HG02623 (cell line): ENCODE measurements around the gene CFAP69.
"Not testable (repeated sequence)": the region's sequence is repeated elsewhere in the genome, so short reads cannot be mapped to it uniquely, and the experiment has no call there.

Experiments
- ATAC-seq: cut with Tn5 transposase; IDR thresholded peaks from one replicate; pipeline ENCODE4 v1.9.1; 2021; ENCODE audit warnings: moderate library complexity; ENCODE audit not compliant: unreplicated experiment

CFAP69 gene

DNA sequence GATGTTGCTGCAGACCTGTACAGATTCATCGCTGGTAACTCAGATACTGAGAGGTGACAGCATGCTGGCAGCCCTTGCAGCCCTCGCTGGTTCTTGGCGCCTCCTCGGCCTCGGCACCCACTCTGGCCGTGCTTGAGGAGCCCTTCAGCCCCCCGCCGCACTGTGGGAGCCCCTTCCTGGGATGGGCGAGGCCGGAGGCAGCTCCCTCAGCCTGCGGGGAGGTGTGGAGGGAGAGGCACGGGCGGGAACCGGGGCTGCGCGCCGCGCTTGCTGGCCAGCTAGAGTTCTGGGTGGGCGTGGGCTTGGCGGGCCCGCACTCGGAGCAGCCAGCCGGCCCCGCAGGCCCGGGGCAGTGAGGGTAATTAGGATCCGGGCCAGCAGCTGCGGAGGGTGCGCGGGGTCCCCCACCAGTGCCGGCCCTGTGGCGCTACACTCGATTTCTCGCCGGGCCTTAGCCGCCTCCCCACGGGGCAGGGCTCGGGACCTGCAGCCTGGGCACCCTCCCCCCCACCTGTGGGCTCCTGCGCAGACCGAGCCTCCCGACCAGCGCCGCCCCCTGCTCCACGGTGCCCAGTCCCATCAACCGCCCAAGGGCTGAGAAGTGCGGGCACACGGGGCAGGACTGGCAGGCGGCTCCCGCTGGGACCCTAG lies 89.3 kb downstream of the CFAP69 start:
- ATAC-seq, result no peak

DNA sequence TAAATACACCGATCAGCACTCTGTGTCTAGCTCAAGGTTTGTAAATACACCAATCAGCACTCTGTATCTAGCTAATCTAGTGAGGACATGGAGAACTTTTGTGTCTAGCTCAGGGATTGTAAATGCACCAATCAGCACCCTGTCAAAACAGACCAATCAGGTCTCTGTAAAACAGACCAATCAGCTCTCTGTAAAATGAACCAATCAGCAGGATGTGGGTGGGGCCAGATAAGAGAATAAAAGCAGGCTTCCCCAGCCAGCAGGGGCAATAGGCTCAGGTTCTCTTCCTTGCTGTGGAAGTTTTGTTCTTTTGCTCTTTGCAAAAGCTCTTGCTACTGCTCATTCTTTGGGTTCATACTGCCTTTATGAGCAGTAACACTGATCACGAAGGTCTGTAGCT lies 90.0 kb downstream of the CFAP69 start:
- not testable (repeated sequence) for ATAC-seq

DNA sequence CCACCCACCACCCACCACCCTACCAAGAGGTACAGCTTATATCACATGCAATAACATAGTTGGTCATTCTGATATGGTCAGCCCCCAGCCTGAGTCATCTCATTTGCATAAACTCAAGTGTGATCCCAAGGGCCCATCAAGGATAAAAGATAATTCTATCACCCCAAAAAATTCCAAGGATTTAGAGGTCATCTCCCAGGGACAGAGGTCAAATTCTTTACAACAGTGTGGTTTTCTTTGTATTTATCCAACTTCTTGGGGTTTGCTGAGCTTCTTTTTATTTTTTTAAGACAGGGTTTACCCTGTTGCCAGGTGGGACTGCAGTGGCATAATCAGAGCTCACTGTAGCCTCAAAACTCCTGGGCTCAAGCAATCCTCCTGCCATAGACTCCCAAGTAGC lies 92.1 kb downstream of the CFAP69 start:
- no peak for ATAC-seq

DNA sequence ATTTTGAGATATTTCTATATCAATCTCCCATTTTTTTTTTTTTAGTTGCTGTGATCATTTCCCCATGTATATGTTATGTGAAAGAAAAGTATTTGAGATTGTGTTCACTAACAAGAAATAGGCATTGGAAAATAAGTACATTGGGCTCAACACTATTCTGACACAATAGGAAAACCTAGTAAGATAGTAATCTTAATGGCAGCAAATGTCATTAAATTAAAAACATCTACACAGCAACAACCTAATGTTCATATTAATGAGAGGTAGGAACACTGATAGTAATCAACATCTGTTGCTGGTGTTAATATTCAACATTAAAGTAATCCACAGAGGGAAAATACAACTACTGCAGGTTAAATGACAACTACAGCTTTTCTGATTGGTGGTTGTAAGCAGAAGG lies 100.0 kb downstream of the CFAP69 start:
- ATAC-seq, result no peak

DNA sequence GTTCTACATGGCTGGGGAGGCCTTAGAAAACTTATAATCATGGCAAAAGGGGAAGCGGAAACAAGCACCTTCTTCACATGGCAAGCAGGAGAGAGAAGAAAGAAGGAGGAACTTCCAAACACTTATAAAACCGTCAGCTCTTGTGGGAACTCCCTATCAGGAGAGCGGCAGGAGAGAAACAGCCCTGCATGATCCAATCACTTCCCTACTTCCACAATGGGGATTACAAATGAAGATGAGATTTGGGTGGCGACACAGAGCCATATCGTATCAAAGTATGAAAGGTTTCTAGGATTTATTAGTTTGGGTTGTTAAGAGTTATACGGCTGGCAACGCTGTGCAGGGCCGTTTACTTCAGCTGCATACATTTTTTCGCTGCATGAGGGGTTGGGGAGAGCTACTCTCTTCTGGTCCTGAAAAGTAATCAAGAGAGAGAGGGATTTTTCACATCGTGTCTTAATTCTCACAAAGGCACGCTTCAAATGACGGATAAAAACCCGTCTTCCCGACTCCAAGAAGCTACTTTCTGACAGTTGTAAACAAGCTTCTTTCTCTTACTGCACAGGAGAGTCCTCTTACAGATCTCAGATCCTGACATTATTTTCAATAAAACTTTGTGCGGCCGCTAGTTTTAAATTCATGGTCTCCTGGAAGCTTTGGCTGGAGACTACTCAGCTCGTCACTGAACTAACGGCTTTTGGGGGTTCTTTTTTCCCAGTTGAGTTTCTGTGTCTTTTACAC lies 100.8 kb downstream of the CFAP69 start:
- ATAC-seq, result peak; percentile 12

DNA sequence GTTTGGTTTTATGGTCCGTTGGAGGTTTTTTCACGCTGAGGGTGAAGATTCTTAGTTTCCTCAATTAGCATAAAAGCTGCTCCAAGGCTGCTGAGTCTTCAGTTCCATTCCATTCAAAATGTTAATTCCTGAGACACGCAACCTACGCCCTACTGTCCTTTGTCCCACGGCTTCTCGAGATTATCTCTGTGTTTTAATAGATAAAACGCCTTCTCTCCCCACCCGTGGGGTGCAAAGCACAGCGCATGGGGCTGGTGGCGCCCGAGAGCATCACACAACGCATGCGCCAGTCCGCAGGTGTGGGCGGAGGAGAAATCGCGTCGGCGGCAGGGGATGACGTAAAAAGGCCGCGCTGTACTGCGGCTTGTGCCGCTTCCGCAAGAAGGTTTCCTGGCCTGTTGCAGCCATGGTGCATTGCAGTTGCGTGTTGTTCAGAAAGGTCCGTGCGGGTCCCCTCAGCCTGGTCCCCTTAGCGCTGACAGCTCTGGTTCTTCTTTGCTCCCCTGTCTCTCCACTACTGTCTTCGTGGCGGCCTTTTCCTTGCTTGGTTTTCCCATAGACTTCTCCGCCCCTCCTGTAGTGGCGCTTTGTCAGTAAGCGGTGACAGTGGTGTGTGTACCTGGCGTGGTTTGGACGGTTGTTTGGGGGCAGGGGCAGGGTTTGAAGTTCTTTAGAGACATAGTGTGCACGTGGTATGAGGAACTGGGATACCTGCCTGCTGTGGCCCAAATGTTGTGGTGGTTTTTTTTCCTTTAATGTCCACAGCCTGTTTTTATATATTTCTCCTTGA lies 101.6 kb downstream of the CFAP69 start, which contains the start of gene GTPBP10:
TSS of gene GTPBP10 (plus strand) at position 381 of the 790 bp plus-strand sequence. CDS start at position 407, 26 bp downstream.
- ATAC-seq, result peak; percentile 94

DNA sequence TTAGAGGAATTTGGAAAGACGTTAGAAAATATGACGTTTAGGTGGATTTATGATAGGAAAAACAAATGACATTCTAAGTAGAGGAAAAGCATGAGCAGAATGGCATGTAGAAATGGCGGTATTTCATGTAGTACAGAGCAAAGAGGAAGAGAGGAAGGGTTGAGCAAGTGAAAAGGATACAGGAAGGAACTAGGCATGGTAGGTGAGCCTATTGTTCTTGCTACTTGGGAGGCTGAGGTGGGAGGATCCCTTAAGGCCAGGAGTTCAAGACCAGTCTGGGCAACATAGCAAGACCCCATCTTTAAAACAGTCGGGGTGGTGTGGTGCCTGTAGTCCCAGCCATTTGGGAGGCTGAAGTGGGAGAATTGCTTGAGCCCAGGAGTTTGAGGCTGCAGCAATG lies 102.8 kb downstream of the CFAP69 start:
- no peak for ATAC-seq

DNA sequence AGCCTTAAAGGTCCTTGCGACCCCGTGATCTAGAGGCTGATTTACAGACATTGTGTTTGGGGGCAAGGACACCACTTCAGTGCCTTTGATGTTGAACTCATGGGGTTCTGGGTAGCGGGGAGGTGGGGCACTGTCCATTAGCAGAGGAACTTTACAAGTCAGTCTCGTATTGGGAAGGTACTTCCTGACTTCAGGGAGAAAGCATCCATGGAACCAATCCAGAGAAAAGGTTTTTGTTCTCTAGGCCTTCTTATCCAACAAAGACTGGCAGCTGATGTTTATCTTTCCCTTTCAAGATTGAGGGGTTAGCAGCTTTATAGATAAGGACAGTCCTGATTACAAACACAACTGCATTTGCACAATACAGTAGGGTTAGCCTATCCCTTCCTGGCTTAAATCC lies 104.3 kb downstream of the CFAP69 start:
- ATAC-seq, result no peak

DNA sequence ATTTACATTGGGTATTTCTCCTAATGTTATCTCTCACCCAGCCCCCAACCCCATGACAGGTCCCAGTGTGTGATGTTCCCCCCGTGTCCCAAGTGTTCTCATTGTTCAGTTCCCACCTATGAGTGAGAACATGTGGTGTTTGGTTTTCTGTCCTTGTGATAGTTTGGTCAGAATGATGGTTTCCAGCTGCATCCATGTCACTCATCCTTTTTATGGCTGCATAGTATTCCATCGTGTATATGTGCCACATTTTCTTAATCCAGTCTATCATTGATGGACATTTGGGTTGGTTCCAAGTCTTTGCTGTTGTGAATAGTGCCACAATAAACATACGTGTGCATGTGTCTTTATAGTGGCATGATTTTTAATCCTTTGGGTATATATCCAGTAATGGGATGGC lies 105.1 kb downstream of the CFAP69 start:
- not testable (repeated sequence) for ATAC-seq

DNA sequence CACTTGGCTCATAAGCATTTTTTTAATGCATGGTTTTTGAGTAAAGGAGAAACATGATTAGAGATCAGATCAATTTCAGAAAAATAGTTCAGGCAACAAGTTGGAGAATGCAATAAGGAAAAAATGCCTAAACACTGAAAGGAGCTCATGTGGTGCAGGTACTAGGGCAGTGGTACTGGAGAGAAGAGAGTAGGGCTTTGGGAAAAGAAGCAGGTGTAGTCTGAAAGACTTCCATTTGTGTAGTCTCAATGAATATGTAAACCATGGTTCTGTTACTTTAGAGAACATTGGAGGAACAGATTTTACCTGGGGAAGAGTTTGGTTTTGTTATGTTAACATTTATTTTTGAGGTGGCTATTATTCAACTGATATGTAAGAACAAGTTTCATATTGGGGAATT lies 107.0 kb downstream of the CFAP69 start:
- ATAC-seq, result no peak
